NT2/D1 (cell line): Measurements from ENCODE around the gene KHDRBS2.

ENCODE experiments used
- SUZ12 ChIP-seq: IDR thresholded peaks from 2 replicates; pipeline ENCODE4 v1.6.1; 2011; ENCODE audit not compliant: insufficient read length, insufficient read depth; ENCODE audit errors: extremely low read depth
- YY1 ChIP-seq: IDR thresholded peaks from 2 replicates; pipeline ENCODE4 v1.6.1; 2011; ENCODE audit not compliant: insufficient read length, insufficient read depth
- ZNF274 ChIP-seq: IDR thresholded peaks from 2 replicates; pipeline ENCODE4 v1.6.1; 2011; ENCODE audit warnings: mild to moderate bottlenecking, low read depth, low read length

DNA sequence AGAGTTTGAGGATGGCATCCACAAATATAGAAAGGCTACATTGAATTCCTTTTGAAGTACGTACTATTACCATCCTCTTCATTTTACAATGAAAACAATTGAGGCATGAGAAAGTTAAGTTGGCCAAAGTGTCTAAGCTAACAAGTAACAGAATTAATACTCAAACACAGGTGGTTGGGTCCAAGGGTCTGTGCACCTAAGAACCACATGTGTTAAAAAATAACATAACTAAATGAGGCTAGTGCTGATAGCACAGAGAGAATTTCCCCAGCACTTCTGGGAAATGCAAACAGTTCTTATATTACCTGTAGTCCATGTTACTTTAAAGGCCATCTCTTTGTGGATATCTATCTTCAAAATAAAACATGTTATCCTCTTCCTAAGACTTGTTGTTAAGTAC is 10.5 kb upstream of the KHDRBS2 start:
- no peak for TF ChIP-seq YY1
- TF ChIP-seq SUZ12: no peak
- no peak for TF ChIP-seq ZNF274
